HG03159 (cell line): ENCODE data around the gene LSAMP.

Experiments
- ATAC-seq: cut with Tn5 transposase; IDR thresholded peaks from one replicate; pipeline ENCODE4 v1.9.1; 2021; ENCODE audit warnings: mild to moderate bottlenecking, moderate library complexity; ENCODE audit not compliant: unreplicated experiment

The LSAMP gene

GRCh38 chr3:116432795-116433194 is 12.5 kb downstream of the LSAMP start:
- no peak for ATAC-seq

DNA sequence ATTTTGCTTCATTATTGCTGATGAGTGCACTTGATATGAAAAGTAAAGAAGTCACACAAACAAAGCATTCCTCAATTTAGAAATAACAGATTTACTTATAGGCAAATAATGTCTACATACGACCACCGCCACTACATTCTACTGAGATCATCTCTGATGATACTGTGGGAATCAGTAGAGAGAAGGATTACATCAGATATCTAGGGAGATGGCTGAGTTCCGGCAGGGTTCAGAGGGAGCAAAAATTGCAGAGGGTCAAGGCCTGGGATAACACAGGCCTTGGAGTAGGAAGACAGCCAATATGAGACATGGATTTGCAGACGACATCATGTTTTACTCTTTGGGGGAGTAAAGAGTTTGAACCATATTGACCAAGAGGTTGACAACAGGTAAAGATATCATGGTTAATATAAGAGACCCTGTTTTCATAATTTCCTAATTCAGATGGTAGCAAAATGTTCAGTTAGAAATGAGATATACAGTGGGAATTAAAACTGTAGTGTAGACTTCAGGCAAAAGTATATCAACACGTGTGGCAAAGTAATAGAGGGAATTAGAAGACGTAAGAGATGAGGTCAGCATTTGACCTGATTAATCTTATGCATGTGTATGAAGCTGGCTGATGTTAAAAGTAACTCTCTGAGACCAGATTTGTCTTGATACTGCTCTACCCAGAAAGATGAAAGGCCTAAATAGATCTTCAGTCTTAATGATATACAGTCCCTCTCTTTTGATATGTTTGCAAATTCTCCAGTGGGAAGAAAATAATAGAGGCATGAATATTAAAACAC is 15.6 kb downstream of the LSAMP start:
- no peak for ATAC-seq

DNA sequence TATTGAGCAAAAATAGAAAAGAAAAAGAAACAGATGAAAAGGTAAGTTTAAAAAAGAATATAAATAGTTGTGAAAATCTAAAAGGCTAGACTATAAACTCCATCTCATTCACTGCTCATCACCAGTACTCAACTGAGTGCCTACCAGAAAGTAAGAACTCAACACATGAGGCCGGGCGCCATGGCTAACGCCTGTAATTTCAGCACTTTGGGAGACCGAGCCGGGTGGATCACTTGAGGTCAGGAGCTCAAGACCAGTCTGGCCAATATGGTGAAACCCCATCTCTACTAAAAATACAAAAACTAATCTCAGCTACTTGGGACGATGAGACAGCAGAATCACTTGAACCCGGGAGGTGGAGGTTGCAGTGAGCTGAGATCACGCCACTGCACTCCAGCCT is 19.3 kb downstream of the LSAMP start:
- no peak for ATAC-seq

- no peak for ATAC-seq
These were observed 20.2 kb downstream of the LSAMP start for GRCh38 chr3:116425126-116425525.

- no peak for ATAC-seq
These were observed 21.3 kb downstream of the LSAMP start for GRCh38 chr3:116423945-116424344.

DNA sequence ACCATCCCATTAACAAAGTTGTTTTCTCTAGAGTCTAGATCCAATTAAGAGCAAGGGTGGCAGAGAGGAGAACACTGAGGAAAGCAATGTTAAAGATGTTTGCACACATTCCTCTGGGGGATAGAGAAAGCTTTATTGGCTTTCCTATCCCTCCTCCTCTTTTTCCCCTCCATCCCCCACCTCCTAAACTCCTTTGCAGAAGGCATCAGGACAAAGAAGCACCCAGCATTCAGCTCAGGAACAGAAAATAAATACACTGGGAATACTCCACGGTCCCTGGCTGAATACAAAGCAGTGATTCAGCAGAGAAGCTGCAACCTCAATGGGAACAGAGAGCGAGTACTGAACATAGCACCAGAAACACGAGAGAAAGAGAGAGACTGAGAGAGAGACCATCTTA is 21.9 kb downstream of the LSAMP start:
- ATAC-seq = no peak

- no peak for ATAC-seq
These were observed 28.1 kb downstream of the LSAMP start for GRCh38 chr3:116417151-116417550.

DNA sequence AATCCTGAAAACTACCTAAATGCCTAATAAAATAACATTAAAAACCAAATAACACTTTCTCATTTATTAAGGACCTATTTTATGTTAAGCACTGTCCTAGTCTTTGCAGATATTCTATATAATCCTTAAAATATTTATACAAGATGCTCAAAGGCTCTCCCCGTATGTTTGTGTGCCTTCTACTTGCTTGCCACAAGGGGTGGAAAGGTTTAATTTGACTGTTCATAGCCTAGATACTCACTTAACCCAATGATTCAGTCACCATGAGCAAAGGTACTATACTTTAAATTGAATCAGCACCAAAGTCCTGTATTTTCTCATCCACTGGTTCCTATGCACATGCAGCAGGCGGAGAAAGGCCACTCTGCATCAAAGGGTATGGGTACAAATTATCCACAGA is 32.0 kb downstream of the LSAMP start:
- no peak for ATAC-seq

- ATAC-seq = no peak
These were observed 36.8 kb downstream of the LSAMP start for GRCh38 chr3:116408473-116408872.

GRCh38 chr3:116405231-116405630 is 40.1 kb downstream of the LSAMP start:
- ATAC-seq = no peak

DNA sequence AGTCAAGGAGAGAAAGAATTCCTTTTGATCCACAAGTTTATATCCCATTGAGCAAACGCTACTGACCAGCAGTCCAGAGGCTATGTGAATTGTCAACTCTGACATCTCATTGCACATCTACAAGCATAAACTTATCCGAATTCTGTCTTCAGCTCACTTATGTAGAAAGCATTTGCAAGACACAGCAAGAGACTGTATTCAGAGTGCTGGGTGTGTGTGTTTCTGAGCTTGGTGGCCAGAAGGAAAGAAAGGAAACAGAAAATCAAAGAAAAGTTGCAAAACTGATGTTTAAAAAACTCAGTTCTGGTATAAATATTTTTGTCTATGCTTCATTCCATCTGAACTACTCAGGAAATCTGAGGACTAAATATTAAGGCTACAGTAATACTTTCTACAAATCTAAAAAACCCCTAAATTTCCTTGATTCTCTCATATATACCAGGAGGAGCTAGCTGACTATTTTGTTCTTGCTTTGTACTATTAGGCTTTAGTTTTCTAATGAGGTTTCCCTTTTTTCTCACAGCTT is 45.5 kb downstream of the LSAMP start:
- ATAC-seq = no peak

DNA sequence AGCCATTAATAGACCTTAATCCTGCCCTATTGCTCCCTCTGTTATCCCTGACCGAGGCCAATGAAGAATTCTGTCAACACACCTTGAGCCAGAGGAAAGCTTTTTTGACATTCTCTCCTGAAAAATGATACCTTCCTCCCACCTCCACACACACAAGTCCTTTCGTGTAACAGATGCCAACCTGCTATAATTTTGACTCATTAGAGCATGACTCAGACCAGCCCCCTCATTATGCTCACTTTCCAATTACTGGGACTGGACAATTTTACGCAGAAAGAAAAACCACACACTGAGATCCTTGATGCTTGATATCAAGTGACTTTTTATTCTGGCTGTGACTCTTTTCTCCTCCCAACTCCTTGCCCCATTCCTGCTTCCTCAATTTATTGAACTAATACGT is 50.9 kb downstream of the LSAMP start:
- ATAC-seq = no peak

- ATAC-seq = no peak
These were observed 52.1 kb downstream of the LSAMP start for GRCh38 chr3:116393199-116393598.

DNA sequence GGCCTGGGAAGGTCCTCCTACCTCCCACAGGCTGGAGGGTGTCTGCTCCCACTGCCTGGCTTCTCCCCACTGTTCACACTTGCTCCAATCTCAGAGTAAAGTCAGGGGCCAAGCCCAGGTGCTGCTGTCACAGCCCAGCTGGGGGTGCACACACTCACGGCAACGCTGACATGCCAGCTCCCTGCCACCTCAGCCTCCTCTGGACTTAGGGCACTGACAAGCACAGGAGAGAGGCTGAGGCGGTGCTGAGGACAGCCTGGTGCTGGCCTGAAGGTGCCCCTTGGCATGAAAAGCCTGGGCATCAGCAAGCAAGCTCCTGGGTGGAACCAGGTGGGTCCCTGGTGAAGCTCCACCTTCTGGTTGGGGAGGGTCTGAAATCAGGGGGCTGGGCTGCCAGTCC is 53.0 kb downstream of the LSAMP start:
- ATAC-seq = no peak

DNA sequence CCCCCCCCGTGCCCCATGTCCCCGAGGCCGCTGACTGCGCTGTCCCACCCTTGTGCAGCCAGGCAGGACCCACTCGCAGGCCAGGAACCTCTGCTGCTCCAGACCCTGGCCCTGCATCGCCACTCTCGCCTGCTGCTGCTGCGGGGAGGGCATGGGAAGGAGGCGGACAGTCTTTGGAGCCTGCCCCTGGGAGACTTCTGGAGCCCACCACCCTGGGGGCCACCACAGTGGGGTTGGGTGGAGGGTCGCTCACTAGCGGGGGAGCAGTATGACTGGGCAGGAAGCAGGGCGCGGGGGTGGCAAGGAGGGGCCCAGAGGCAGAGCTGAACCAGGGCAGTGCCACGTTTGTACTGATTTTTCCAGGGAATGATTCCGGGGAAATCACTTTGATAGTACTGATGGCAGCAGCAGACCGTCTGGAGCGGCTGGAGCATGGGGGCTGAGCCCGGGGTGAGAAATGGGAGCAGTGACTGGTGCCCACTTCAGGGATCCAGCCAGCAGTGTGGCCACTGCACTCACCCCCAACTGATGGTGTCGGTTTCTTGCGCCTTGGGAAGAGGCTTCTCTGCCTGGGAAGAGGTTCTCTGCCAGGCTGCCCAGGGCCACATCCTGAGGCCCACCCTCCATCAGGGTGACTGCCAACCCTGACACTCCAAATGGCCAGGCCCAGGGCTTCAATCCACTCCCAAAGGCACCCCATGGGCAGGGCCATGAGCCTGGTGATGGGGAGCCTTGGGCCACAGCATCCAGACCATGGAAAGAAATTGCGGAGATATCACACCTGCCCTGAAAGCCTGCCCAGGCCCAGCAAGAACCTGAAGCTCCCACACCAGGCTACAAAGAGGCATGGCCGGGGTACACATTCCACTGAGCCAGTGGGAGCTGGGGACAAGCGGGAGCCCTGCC is 53.7 kb downstream of the LSAMP start:
- no peak for ATAC-seq

- no peak for ATAC-seq
These were observed 55.0 kb downstream of the LSAMP start for GRCh38 chr3:116390318-116390717.

DNA sequence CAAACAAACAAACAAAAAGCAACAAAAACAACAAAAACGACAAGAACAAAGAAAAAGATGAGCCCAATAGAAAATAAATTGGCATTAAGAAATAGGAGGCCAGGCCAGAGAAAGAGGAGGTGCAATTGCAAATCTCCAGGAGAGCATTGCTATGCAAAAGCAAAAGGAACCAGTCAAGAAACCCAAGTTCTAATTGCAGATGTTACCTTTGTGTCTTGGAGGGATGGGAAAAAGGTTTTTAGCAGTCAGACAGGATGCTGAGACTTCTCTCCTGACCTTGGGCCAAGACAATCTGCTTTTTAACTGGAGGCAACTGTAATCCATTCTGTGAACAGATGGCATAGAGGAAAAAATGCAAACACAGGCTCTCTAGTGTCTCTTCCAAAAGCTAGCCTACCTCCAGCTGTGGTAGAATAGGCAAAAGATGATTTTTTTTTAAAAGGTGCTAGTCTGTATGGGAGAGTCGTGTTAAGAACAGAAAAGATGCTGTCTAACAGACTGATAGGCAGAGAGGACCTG is 56.4 kb downstream of the LSAMP start:
- no peak for ATAC-seq

GRCh38 chr3:116386168-116386567 is 59.1 kb downstream of the LSAMP start:
- no peak for ATAC-seq

DNA sequence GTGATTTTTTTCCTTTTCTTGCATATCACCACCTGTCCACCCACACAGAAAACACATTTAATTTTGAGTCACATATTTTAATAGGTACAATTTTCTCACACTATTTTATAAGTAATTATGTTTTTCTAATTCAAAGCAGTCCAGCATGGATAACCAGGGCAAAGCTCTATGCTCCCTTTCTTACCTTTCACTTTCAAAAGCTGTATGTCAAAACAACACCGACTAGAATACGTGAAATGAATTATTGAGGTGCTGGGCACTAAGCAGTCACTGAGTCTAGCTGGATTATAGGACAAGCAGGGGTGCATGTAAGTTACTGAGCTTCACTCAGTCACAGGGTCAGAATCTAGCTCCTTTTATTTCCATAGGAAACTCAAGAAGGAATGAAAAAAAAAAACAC is 60.6 kb downstream of the LSAMP start:
- ATAC-seq = no peak

DNA sequence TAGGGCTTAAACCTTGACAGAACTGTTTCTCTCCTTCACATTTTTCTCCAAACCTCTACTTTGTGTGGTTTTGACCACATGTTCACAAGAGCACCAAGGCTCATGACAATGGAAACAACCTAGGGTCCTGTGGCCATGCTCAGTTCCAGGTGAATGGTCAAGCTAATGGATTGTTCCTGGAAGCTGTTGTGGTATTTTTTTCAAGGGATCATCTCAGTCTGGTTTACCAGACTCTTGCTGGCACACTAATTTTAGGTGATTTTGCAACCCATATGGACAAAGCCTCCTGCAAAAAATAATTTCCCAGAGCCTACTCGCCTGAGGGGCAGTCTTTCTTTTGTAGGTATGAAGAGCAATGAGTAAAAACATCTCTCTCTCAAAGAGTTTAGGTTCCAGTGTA is 67.2 kb downstream of the LSAMP start:
- no peak for ATAC-seq

DNA sequence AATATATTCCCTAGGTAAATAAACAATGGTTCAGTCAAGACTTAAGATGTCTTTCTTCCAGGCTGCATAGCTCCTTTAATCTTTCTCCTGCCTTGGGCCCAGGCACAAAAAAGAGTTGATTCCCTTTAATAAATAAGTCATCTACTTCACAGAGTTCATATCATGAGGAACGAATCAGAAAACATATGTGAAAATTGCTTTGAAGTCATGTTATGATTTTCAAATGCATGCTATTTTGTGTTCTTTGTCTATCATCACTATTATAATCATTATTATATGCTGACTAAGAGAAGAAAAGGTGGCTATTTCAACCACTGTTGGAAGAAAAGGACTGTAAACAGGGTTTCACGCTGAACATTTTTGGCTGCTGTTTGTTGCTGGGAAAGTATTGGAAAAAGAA is 70.4 kb downstream of the LSAMP start:
- ATAC-seq = no peak
